IPS-15b (cell line): ENCODE measurements around the gene STOX2.

ENCODE experiments used
- H3K27me3 ChIP-seq: one replicate; pipeline ENCODE4 v1.6.1; 2013; ENCODE audit warnings: low read length; ENCODE audit not compliant: control insufficient read depth, insufficient read depth
- H3K36me3 ChIP-seq: one replicate; pipeline ENCODE4 v1.6.1; 2013; ENCODE audit warnings: low read length; ENCODE audit not compliant: control insufficient read depth, insufficient read depth
- H3K4me1 ChIP-seq: one replicate; pipeline ENCODE4 v1.6.1; 2013; ENCODE audit warnings: mild to moderate bottlenecking, low read length; ENCODE audit not compliant: control insufficient read depth, insufficient read depth
- H3K4me3 ChIP-seq: one replicate; pipeline ENCODE4 v1.5.1; 2013; ENCODE audit warnings: low read depth, low read length
- H3K9ac ChIP-seq: one replicate; pipeline ENCODE4 v1.6.1; 2013; ENCODE audit warnings: low read depth, mild to moderate bottlenecking, low read length
- H3K9me3 ChIP-seq: one replicate; pipeline ENCODE4 v1.6.1; 2013; ENCODE audit warnings: mild to moderate bottlenecking, low read length; ENCODE audit not compliant: control insufficient read depth, insufficient read depth

STOX2 gene

DNA sequence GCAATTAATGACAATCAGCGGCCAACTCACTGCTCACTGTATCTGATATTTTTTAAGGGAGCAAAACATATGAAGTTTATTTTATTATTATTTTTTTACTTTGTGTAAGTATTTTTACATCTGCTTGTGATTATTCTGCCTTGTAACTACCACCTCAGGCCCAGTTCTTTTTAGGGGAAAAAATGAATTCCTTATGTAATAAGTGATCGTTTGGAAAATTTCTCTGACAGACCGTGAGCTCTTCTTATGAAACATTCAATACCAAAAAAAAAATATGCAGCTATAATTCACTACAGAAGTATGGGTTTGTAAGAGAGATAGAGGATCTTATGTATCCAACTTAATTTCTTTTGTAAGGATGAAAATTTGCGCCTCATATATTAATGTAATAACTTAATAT is 33.5 kb upstream of the STOX2 start:
- Histone ChIP-seq H3K36me3 (no peaks in the 10 kb centered on the region), H3K4me1 (no peaks in the 10 kb centered on the region), H3K9ac (no peak overlapping the region), H3K27me3 (no peaks in the 10 kb centered on the region), H3K4me3 (no peak overlapping the region), H3K9me3 (no peaks in the 10 kb centered on the region)

DNA sequence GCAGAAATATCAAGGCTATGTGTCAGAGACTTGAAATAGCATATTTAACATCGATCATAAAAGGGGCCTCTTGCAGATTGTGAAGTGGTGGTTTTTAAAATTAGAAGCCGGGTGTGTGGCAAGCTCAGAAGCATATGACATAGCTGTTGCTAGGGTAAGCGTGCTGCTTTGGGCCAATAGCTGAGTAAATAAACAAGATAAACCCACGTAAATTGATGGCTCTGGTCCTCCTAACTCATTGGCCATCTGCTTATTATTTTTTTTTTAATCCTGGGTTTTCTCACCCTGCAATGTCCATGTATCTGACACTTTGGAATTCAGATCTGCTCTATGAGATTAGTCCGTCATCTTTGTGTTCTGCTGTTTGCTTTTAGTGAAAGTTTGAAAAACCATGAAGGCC is 32.6 kb upstream of the STOX2 start:
- Histone ChIP-seq H3K27me3 (no peaks in the 10 kb centered on the region), H3K4me3 (no peak overlapping the region), H3K9ac (no peak overlapping the region), H3K36me3 (no peaks in the 10 kb centered on the region), H3K9me3 (no peaks in the 10 kb centered on the region), H3K4me1 (no peaks in the 10 kb centered on the region)

- no peak overlapping the region for H3K9ac ChIP-seq
- H3K9me3 ChIP-seq, result no peaks in the 10 kb centered on the region
- H3K36me3 ChIP-seq, result no peaks in the 10 kb centered on the region
- no peak overlapping the region for H3K4me3 ChIP-seq
- H3K4me1 ChIP-seq, result no peaks in the 10 kb centered on the region
- H3K27me3 ChIP-seq, result no peaks in the 10 kb centered on the region
These were observed 31.5 kb upstream of the STOX2 start for GRCh38 chr4:183873409-183874185.

GRCh38 chr4:183875251-183875825 is 29.8 kb upstream of the STOX2 start:
- H3K9ac ChIP-seq, result no peak overlapping the region
- H3K9me3 ChIP-seq, result no peaks in the 10 kb centered on the region
- peaks cover 2% of the 10 kb centered on the region for H3K4me1 ChIP-seq

DNA sequence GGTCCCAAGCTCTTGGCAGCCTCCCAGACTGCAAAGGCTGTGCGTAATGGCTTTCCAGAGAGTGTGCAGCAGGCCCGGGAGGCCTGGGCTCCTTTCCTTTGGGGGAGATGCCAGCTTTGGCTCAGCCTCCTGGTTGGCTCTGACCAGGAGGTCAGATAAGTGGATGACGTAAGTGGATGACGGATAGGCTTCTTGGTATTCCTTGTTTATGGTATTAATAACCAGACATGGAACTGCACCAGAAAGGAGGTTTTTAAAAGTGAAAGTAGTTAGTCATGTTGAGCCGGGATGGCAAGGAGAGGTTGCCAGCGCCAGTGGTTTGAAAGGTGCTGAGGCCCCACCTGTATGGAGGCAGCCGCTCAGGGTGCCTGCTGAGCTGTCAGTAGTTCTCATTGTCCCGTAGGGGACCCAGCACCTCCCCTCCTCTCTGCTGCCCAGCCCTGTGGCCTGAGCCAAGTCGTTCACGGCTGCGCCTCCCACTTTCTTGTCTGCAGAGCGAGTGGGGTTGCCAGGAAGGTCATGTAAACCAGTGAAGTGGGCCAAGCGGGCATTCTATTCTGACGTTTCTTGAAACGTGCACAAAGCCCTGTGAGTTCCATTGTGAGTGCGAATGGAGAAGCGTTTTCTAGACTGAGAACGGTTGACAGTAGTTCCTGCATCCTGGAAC is 28.7 kb upstream of the STOX2 start:
- Histone ChIP-seq H3K4me3 (no peak overlapping the region), H3K27me3 (no peaks in the 10 kb centered on the region), H3K4me1 (peaks cover 2% of the 10 kb centered on the region), H3K36me3 (no peaks in the 10 kb centered on the region), H3K9ac (no peak overlapping the region), H3K9me3 (no peaks in the 10 kb centered on the region)

More at GRCh38 chr4:183875251-183875825, 29.8 kb upstream of the STOX2 start:
- Histone ChIP-seq H3K27me3 (no peaks in the 10 kb centered on the region), H3K36me3 (no peaks in the 10 kb centered on the region), H3K4me3 (no peak overlapping the region)

DNA sequence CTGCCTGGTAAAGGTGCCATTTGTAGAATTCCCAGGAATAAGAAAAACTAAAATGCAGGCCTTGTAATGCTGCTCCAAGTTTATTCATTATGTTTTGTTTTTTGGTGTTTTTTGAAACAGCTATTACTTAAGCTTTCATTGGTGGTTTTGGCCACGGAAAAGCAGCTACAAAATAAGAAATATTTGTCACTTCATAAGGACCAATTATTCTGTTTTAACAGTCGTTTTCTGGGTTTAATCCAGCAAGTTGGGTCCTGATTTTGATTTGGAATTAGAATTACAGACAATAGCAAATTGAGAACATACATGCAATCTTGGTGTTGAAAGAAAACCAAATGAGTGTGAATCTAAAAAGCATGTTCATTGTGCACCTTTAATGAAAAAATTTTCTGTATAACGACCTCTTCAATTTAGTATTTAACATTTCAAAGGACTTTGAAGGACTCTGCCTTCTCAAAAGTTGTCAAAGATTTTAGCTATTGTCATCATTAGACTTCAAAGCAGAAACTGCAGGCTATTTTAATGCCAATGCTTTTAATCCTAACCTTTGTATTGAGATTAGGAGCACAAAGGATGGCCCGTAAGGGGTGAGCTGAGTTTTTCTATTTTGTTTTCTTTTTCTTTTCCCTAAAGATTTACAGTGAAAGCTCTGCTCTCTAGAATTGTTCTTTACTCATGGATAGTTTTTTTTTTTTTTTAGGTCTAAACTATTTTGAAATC is 26.7 kb upstream of the STOX2 start:
- no peaks in the 10 kb centered on the region for H3K9me3 ChIP-seq
- H3K4me3 ChIP-seq, result no peak overlapping the region
- H3K36me3 ChIP-seq, result no peaks in the 10 kb centered on the region
- no peak overlapping the region for H3K9ac ChIP-seq
- no peaks in the 10 kb centered on the region for H3K27me3 ChIP-seq
- H3K4me1 ChIP-seq, result peaks cover 2% of the 10 kb centered on the region

- Histone ChIP-seq H3K27me3 (no peaks in the 10 kb centered on the region), H3K4me1 (peaks cover 3% of the 10 kb centered on the region), H3K9me3 (no peaks in the 10 kb centered on the region), H3K9ac (no peak overlapping the region), H3K36me3 (no peaks in the 10 kb centered on the region), H3K4me3 (no peak overlapping the region)
These were observed 19.8 kb upstream of the STOX2 start for GRCh38 chr4:183885205-183885720.

DNA sequence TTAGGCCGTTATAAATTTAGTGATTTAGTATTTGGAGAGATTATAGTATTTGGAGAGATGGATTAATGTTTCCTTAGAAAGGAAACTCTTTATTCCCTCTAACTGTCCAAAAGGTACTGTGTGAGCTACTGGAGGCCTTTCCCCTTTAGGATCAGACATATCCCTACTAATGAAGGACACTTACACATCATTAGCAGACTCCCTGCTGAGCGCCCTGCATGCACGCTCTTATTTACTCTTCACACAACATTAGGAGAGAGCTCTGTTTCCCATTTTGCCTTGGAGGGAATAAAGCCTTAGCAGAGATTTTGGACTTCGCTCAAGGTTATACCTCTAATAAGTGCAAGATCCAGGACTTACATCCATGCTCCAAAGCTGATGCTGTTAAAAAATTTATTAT is 17.8 kb upstream of the STOX2 start:
- Histone ChIP-seq H3K4me3 (no peak overlapping the region), H3K9ac (no peak overlapping the region), H3K27me3 (no peaks in the 10 kb centered on the region), H3K4me1 (peaks cover 3% of the 10 kb centered on the region), H3K36me3 (no peaks in the 10 kb centered on the region), H3K9me3 (no peaks in the 10 kb centered on the region)

DNA sequence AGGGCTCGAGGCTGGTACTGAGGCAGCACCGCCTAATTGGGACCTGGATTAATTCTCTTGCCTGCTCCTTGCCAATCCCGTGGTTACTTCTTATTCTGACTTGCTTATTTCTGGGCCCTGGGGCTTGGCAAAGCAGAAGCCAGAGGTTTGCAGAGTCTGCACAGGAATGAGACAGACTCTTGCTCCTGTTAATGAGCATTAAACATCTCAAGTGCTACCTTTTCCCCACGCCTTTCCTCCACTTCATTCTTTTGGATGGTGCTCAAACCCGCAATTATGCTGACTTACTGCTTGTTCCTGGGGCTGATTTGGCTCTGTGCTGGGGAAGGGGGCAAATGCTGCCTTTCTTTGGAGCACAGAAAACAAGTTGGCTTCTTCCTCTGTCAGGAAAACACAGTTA is 16.5 kb upstream of the STOX2 start:
- H3K4me3 ChIP-seq, result no peak overlapping the region
- no peak overlapping the region for H3K9ac ChIP-seq

DNA sequence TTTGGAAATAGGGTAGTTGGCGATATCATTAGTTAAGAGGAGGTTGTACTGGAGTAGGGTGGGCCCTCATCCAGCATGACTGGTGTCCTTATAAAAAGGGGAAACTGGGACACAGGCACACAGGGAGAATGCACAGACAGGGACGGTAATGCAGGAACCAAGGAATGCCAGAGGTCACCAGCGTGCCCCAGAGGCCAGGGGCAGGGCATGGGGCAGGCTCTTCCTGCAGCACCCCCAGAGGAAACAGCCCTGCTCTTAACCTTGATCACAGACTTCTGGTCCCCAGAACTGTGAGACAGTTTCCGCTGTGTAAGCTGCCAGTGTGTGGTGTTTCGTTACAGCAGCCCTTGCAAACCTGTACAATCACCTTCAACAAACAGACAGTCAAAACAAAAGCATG is 15.9 kb upstream of the STOX2 start:
- Histone ChIP-seq H3K27me3 (no peaks in the 10 kb centered on the region), H3K9me3 (no peaks in the 10 kb centered on the region), H3K9ac (no peak overlapping the region), H3K4me3 (no peak overlapping the region), H3K36me3 (no peaks in the 10 kb centered on the region), H3K4me1 (peaks cover 3% of the 10 kb centered on the region)

More for the DNA sequence above, 16.5 kb upstream of the STOX2 start:
- H3K27me3 ChIP-seq, result no peaks in the 10 kb centered on the region
- H3K36me3 ChIP-seq, result no peaks in the 10 kb centered on the region
- peaks cover 3% of the 10 kb centered on the region for H3K4me1 ChIP-seq
- no peaks in the 10 kb centered on the region for H3K9me3 ChIP-seq

DNA sequence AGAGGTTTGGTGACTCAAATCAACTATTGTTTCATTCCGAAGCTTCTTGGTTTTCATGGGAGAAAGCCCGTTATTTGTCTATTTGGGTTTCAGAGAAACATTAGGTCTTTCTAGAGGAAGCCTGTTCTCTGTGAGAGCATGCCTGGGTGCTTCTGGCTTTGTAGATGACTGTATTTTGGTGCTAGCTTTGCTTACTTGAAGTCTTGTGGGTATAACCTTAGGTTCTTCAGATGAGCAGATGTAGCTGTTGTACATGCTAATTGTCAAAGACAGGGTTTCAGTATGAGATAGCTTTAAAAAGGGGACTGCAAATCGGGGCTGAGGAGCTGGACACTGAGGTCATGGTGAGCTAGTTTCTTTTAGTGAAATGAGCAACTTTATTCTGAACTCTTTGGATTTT is 7.9 kb upstream of the STOX2 start:
- H3K4me1 ChIP-seq, result no peaks in the 10 kb centered on the region
- no peak overlapping the region for H3K4me3 ChIP-seq
- no peak overlapping the region for H3K9ac ChIP-seq
- no peaks in the 10 kb centered on the region for H3K9me3 ChIP-seq
- peaks cover 2% of the 10 kb centered on the region for H3K27me3 ChIP-seq
- H3K36me3 ChIP-seq, result no peaks in the 10 kb centered on the region
